Progenitor cell of endocrine pancreas (in vitro differentiated cells): ENCODE data around the gene HSPBP1. TPM values are rescaled to one million over a fixed set of nuclear protein-coding genes. Genes with fewer than 3 reads are reported as not detected.

Experiments used
- DNase-seq: peaks from one replicate; pipeline ENCODE4 v3.0.0; 2021; ENCODE audit warnings: low spot score; ENCODE audit not compliant: unreplicated experiment
- H3K27ac Mint-ChIP-seq: 2 replicates; pipeline ENCODE4 v1.8.0; 2021; ENCODE audit warnings: mild to moderate bottlenecking, moderate library complexity, mixed read lengths
- H3K27me3 Mint-ChIP-seq: 2 replicates; pipeline ENCODE4 v1.8.0; 2021; ENCODE audit warnings: mixed read lengths
- H3K36me3 Mint-ChIP-seq: 2 replicates; pipeline ENCODE4 v1.8.0; 2022; ENCODE audit warnings: mixed read lengths; ENCODE audit not compliant: insufficient read depth
- H3K4me1 Mint-ChIP-seq: 2 replicates; pipeline ENCODE4 v1.8.0; 2021; ENCODE audit warnings: low read depth, mixed read lengths
- H3K4me3 Mint-ChIP-seq: 2 replicates; pipeline ENCODE4 v1.8.0; 2021; ENCODE audit warnings: low read depth, mild to moderate bottlenecking, moderate library complexity, mixed read lengths
- H3K9me3 Mint-ChIP-seq: 2 replicates; pipeline ENCODE4 v1.8.0; 2021; ENCODE audit warnings: low read depth, mixed read lengths
- total RNA-seq: library from RNA; stranded (reverse); gene quantifications from 2 replicates; pipeline ENCODE4 v1.2.1, GENCODE V29; 2021
- TF ChIP-seq, protein P1 (sequence below): fragments of 200-600 bp; sonication (generic); IDR thresholded peaks from one replicate; pipeline ENCODE4 v1.5.0; 2021; ENCODE audit warnings: antibody characterized with exemption, mild to moderate bottlenecking; ENCODE audit not compliant: unreplicated experiment

Gene HSPBP1
- total RNA-seq, 1 donor from 2014 or later, result 46.1 TPM

DNA sequence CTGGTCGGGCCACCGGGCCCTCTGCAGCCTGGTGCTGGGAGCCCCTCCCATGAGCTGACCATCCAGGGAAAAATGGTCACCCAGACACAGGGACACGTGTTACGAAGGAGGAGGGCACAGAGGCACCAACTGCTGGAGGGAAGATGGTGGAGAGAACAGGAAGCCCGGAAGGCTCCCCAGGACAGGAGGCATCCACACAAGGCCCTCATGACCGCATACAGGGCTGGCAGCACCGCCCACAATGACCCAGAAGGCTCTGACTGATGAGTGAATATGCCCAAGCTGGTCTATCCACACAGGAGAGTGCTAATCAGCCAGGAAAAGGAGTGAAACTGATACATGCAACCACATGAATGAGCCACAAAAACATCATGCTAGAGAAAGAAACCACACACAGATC lies 37.4 kb downstream of the HSPBP1 start:
- H3K4me1 Mint-ChIP-seq, result no peaks in the 10 kb centered on the region
- H3K9me3 Mint-ChIP-seq, result no peaks in the 10 kb centered on the region
- no peaks in the 10 kb centered on the region for H3K27me3 Mint-ChIP-seq
- no peak for DNase-seq
- H3K27ac Mint-ChIP-seq, result no peak overlapping the region
- peaks cover 11% of the 10 kb centered on the region for H3K36me3 Mint-ChIP-seq
- TF ChIP-seq, protein P1, sequence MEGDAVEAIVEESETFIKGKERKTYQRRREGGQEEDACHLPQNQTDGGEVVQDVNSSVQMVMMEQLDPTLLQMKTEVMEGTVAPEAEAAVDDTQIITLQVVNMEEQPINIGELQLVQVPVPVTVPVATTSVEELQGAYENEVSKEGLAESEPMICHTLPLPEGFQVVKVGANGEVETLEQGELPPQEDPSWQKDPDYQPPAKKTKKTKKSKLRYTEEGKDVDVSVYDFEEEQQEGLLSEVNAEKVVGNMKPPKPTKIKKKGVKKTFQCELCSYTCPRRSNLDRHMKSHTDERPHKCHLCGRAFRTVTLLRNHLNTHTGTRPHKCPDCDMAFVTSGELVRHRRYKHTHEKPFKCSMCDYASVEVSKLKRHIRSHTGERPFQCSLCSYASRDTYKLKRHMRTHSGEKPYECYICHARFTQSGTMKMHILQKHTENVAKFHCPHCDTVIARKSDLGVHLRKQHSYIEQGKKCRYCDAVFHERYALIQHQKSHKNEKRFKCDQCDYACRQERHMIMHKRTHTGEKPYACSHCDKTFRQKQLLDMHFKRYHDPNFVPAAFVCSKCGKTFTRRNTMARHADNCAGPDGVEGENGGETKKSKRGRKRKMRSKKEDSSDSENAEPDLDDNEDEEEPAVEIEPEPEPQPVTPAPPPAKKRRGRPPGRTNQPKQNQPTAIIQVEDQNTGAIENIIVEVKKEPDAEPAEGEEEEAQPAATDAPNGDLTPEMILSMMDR, result no peak
- H3K4me3 Mint-ChIP-seq, result no peak overlapping the region

DNA sequence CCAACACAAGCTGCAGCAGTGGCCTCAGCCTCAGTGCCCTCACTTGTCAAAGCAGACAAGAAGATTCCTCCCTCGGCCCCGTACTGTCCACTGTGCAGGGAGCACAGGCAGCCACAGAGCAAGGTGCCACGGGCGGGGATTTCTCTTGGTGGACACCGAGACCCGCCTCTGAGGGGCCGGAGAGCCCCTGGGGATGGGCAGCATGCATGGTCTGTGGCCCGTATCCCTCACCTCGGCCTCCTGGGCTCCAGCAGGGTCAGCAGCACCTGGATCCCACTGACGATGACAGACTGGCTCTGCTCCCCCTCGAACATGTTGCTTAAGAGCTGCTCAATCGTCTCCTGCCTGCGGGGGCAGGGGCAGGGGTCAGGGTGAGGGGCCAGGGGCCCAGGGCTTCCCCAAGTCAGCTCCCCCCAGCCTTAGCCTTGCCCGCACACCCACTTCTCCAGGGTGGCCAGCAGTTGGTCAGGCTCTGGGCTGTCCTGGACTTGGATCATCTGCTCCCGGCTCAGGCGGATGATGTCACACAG lies 37.9 kb downstream of the HSPBP1 start:
- Mint-ChIP-seq H3K27me3 (no peaks in the 10 kb centered on the region), H3K9me3 (no peaks in the 10 kb centered on the region), H3K36me3 (peaks cover 15% of the 10 kb centered on the region), H3K4me3 (no peak overlapping the region), H3K27ac (no peak overlapping the region), H3K4me1 (no peaks in the 10 kb centered on the region)
- DNase-seq, result no peak
- TF ChIP-seq, protein P1, result no peak

DNA sequence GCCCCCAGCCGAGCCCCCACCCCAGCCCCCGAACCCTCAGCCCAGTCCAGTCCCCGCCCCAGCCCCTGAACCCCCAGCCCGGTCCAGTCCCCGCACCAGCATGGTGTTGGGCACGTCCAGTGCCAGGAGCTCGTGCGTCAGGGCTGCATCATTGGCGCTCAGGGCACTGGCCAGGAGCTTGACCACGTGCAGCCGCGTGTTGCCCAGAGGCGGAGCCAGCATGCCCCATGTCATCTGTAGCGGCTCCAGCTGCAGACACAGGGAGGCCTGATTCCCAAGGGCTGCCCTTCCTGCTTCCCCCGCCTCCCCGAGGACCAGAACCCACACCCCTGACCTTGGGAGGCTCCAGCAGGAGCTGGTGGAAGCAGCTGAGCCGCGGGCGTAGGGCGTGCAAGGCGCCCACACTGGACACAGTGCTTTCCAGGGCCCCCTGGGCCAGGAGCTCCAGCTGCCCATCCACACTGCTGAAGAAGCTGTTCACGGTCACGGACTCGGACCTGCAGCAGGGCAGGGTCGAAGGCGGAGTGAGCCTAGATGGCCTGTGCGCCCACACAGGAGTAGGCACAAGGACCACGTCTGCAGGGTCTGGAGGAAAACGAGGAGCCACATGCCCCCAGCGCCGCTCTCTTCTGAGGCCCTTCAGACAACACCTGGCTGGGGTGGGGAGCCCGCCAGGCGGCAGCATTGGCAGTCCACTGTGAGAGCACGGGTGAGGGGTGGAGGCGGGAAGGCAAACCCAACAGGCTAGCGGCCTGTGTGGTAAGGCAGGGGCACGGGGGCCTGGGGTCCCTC lies 38.6 kb downstream of the HSPBP1 start:
- H3K27me3 Mint-ChIP-seq, result no peaks in the 10 kb centered on the region
- TF ChIP-seq, protein P1, result no peak
- H3K36me3 Mint-ChIP-seq, result peaks cover 20% of the 10 kb centered on the region
- H3K4me1 Mint-ChIP-seq, result no peaks in the 10 kb centered on the region
- no peak overlapping the region for H3K27ac Mint-ChIP-seq
- H3K9me3 Mint-ChIP-seq, result no peaks in the 10 kb centered on the region
- no peak for DNase-seq
- H3K4me3 Mint-ChIP-seq, result no peak overlapping the region

DNA sequence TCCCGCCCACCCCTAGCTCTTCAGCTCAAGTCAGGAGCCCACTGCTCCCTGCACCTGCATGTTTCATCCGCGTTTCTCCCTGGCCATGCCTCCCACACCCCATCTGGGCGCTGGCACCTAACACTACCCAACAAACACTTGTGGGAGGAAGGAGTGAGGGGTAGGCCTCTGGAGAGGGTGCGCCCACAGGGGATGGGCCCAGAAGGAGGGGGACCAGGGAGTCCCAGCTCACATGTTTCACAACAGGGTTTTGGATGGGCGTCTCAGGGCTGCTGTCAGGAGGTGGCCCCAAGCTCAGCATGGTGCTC lies 39.2 kb downstream of the HSPBP1 start:
- Mint-ChIP-seq H3K27ac (no peak overlapping the region), H3K36me3 (peaks cover 24% of the 10 kb centered on the region), H3K4me1 (no peaks in the 10 kb centered on the region), H3K27me3 (no peaks in the 10 kb centered on the region), H3K9me3 (no peaks in the 10 kb centered on the region), H3K4me3 (no peak overlapping the region)
- TF ChIP-seq, protein P1, result no peak
- DNase-seq, result no peak

DNA sequence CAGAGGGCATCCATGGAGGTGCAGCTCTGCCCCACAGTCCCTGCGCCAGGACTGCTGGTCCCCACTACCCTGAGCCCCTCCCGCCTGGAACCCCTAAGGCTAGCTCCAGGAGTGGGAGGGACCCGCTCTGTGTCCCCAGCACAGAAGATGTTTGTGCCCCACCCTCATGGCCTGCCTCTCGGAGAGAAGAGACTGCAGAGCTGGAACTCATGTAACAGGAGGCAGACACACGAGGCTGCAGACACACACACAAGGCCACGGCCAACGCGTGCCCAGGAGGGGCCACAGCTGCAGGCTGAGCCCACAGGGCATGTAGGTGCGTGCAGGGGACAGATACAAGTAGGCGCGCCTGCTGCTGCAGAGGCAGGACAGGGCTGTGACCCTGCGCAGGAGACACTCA lies 40.9 kb downstream of the HSPBP1 start:
- TF ChIP-seq, protein P1, result no peak
- no peak for DNase-seq
- Mint-ChIP-seq H3K27ac (no peak overlapping the region), H3K4me3 (no peak overlapping the region), H3K36me3 (peaks cover 31% of the 10 kb centered on the region), H3K9me3 (no peaks in the 10 kb centered on the region), H3K27me3 (no peaks in the 10 kb centered on the region), H3K4me1 (no peaks in the 10 kb centered on the region)
